ENCODE data around the gene SEL1L3. TPM values are rescaled to one million over a fixed set of nuclear protein-coding genes. Genes with fewer than 3 reads are reported as not detected.
A peak's percentile ranks its signal among the peaks of the same experiment; 100 is the strongest.

The SEL1L3 gene
- total RNA-seq, 1 experiment from 2014 or later = 28.1 TPM

GRCh38 chr4:25792200-25792791, 70.5 kb downstream of the SEL1L3 start:
- POLR2A ChIA-PET = no interaction called here
- TF ChIP-seq CTCF (IDR thresholded peaks at IDR 0.05; ENCODE audit: unreplicated experiment) = peak; percentile 40

GRCh38 chr4:25790024-25790423, 72.8 kb downstream of the SEL1L3 start:
- intact Hi-C loops (cut with micrococcal nuclease) = no loop called here
- Mint-ChIP-seq H3K27me3 (ENCODE audit: insufficient read depth, unreplicated experiment) (no peaks in the 10 kb centered on the region), H3K4me1 (ENCODE audit: insufficient read depth, unreplicated experiment) (no peaks in the 10 kb centered on the region), H3K27ac (ENCODE audit: low read depth, unreplicated experiment) (no peak overlapping the region), H3K4me3 (ENCODE audit: unreplicated experiment) (no peak overlapping the region), H3K9me3 (ENCODE audit: unreplicated experiment) (no peaks in the 10 kb centered on the region), H3K36me3 (ENCODE audit: insufficient read depth, unreplicated experiment) (peaks cover 22% of the 10 kb centered on the region)
- ChIA-PET POLR2A (no interaction called here), CTCF (interaction anchor here (1.5 to 2.1 kb wide), 3 partner anchors 18 to 349 kb away, joined by 5 to 6 read pairs (median 6); no protein-coding TSS in a partner anchor)
- no peak for TF ChIP-seq CTCF (IDR thresholded peaks at IDR 0.05; ENCODE audit: unreplicated experiment)
- DNase-seq (ENCODE audit: unreplicated experiment) = no peak
- BruUV-seq (replicated peaks) = no TSS peak

More at GRCh38 chr4:25792200-25792791, 70.5 kb downstream of the SEL1L3 start:
- no peak overlapping the region for H3K4me3 Mint-ChIP-seq (ENCODE audit: unreplicated experiment)
- CTCF ChIA-PET = interaction anchor here (0.5 to 1.7 kb wide), 11 partner anchors 14 to 1072 kb away, joined by 3 to 7 read pairs (median 4); no protein-coding TSS in a partner anchor
- peak; percentile 75 for DNase-seq (ENCODE audit: unreplicated experiment)
- intact Hi-C loops (cut with micrococcal nuclease) = no loop called here
- H3K27me3 Mint-ChIP-seq (ENCODE audit: insufficient read depth, unreplicated experiment) = no peaks in the 10 kb centered on the region
- BruUV-seq (replicated peaks) = no TSS peak
- peak overlapping the region; percentile 35 for H3K27ac Mint-ChIP-seq (ENCODE audit: low read depth, unreplicated experiment)
- H3K9me3 Mint-ChIP-seq (ENCODE audit: unreplicated experiment) = no peaks in the 10 kb centered on the region
- H3K4me1 Mint-ChIP-seq (ENCODE audit: insufficient read depth, unreplicated experiment) = no peaks in the 10 kb centered on the region
- H3K36me3 Mint-ChIP-seq (ENCODE audit: insufficient read depth, unreplicated experiment) = peaks cover 27% of the 10 kb centered on the region

DNA sequence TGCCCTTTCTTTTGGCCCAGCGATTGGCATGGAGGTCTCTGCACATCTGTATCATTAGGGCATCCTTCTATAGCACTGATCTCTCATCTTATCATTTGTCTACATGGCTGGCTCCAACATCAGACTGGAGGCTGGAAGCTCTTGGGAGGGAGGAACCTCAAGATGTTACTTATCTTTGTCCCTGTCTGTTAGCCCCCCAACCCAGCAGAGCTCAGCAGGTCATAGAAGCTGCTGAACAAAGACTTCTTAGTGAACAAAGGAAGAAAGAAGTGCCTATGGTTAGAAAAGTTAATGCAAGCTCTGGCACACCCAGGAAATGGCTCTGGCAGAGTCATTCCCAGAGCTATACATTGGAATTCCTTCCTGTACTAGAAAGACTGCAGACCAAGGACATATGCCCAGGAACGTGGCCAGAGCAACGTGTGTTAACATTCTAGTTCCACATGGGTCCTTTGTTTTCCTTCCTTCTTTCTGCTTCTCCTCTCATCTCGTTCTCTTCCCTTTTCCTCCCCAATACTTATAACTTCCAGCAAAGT, 74.0 kb downstream of the SEL1L3 start:
- Mint-ChIP-seq H3K4me3 (ENCODE audit: unreplicated experiment) (no peak overlapping the region), H3K36me3 (ENCODE audit: insufficient read depth, unreplicated experiment) (peaks cover 18% of the 10 kb centered on the region), H3K27ac (ENCODE audit: low read depth, unreplicated experiment) (no peak overlapping the region), H3K4me1 (ENCODE audit: insufficient read depth, unreplicated experiment) (no peaks in the 10 kb centered on the region), H3K9me3 (ENCODE audit: unreplicated experiment) (no peaks in the 10 kb centered on the region), H3K27me3 (ENCODE audit: insufficient read depth, unreplicated experiment) (no peaks in the 10 kb centered on the region)
- ChIA-PET CTCF (interaction anchor here (0.7 to 2.1 kb wide), 3 partner anchors 17 to 366 kb away, joined by 4 to 6 read pairs (median 6); no protein-coding TSS in a partner anchor), POLR2A (no interaction called here)
- no peak for DNase-seq (ENCODE audit: unreplicated experiment)
- intact Hi-C loops (cut with micrococcal nuclease) = no loop called here
- BruUV-seq (replicated peaks) = no TSS peak
- TF ChIP-seq CTCF (IDR thresholded peaks at IDR 0.05; ENCODE audit: unreplicated experiment) = no peak

DNA sequence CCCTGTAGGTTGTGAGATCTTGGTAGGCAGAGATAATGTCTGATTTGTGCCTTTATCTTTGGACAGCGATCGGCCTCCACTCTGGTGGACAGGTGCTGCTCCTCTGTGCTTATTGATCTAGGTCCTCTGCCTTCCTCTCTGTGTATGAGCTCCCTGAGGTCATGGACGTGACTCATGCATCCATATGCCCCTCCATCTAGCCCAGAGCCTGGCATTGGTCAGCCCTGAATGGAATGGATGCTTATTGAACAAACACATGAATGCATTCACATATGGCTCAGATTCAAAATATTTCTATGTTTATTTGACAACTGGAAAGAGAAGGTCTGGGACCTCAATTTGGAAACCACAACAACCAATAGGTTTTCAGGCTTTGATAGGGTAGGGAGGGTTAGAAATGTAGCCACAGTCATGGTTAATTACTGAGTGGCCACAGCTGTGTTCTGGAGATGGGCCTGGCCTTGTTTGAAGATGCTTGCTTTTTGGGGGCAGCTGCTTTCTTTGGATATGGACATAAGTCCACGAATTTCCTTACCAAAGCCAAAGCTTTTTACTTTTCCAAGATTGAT, 76.2 kb downstream of the SEL1L3 start:
- intact Hi-C loops (cut with micrococcal nuclease) = no loop called here
- no peak for DNase-seq (ENCODE audit: unreplicated experiment)
- POLR2A ChIA-PET = no interaction called here
- Mint-ChIP-seq H3K27ac (ENCODE audit: low read depth, unreplicated experiment) (no peak overlapping the region), H3K9me3 (ENCODE audit: unreplicated experiment) (no peaks in the 10 kb centered on the region), H3K36me3 (ENCODE audit: insufficient read depth, unreplicated experiment) (peaks cover 15% of the 10 kb centered on the region), H3K4me1 (ENCODE audit: insufficient read depth, unreplicated experiment) (no peaks in the 10 kb centered on the region), H3K4me3 (ENCODE audit: unreplicated experiment) (no peak overlapping the region), H3K27me3 (ENCODE audit: insufficient read depth, unreplicated experiment) (no peaks in the 10 kb centered on the region)
- CTCF ChIA-PET = interaction anchor here (0.7 to 1.2 kb wide), 2 partner anchors 18 to 347 kb away, joined by 3 to 4 read pairs; no protein-coding TSS in a partner anchor
- TF ChIP-seq CTCF (IDR thresholded peaks at IDR 0.05; ENCODE audit: unreplicated experiment) = no peak
- BruUV-seq (replicated peaks) = no TSS peak
